ENCODE results near the gene PACRG.

Gene PACRG

GRCh38 chr6:163288915-163289314, 561.1 kb downstream of the PACRG start:
- H3K4me3 ChIP-seq (ENCODE audit: insufficient read depth, low read depth, low read length) = no peak overlapping the region
- no peaks in the 10 kb centered on the region for H3K4me1 ChIP-seq (ENCODE audit: control insufficient read depth, insufficient read depth, low read length)
- H3K27ac ChIP-seq (ENCODE audit: insufficient read depth, low read depth, low read length, poor library complexity, severe bottlenecking) = no peak overlapping the region
- no peaks in the 10 kb centered on the region for H3K36me3 ChIP-seq (ENCODE audit: control insufficient read depth, insufficient read depth, low read length)
- no peaks in the 10 kb centered on the region for H3K9me3 ChIP-seq (ENCODE audit: control insufficient read depth, low read length)
- 91 to 93% methylated on average over 11 of the region's 11 CpGs for WGBS, 2 experiments
- H3K27me3 ChIP-seq (ENCODE audit: control insufficient read depth, insufficient read depth, low read length, poor library complexity, severe bottlenecking) = no peaks in the 10 kb centered on the region

DNA sequence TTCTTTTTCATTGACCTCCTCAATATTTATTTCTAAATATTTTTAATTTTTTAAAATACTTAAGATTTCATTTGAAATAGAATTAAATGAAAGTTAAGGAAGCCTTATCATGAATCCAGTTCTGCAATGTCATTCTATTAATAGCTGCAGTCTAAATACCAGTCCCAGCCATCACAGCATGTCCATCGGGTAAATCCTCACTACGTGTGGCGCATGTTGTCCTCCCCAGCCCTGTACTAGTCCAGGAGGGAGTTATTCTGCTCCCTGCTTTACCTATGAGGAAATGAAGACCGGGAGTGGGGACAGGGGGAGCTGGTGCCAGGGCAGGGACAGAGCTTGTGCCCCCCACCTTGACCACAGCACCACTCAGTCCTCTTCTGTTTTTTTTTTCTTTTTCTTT, 561.7 kb downstream of the PACRG start:
- Histone ChIP-seq H3K4me1 (ENCODE audit: control insufficient read depth, insufficient read depth, low read length) (no peaks in the 10 kb centered on the region), H3K36me3 (ENCODE audit: control insufficient read depth, insufficient read depth, low read length) (no peaks in the 10 kb centered on the region), H3K27ac (ENCODE audit: insufficient read depth, low read depth, low read length, poor library complexity, severe bottlenecking) (no peak overlapping the region), H3K27me3 (ENCODE audit: control insufficient read depth, insufficient read depth, low read length, poor library complexity, severe bottlenecking) (no peaks in the 10 kb centered on the region), H3K9me3 (ENCODE audit: control insufficient read depth, low read length) (no peaks in the 10 kb centered on the region), H3K4me3 (ENCODE audit: insufficient read depth, low read depth, low read length) (no peak overlapping the region)
- 92 to 100% methylated on average over 4 of the region's 4 CpGs for WGBS, 2 experiments

DNA sequence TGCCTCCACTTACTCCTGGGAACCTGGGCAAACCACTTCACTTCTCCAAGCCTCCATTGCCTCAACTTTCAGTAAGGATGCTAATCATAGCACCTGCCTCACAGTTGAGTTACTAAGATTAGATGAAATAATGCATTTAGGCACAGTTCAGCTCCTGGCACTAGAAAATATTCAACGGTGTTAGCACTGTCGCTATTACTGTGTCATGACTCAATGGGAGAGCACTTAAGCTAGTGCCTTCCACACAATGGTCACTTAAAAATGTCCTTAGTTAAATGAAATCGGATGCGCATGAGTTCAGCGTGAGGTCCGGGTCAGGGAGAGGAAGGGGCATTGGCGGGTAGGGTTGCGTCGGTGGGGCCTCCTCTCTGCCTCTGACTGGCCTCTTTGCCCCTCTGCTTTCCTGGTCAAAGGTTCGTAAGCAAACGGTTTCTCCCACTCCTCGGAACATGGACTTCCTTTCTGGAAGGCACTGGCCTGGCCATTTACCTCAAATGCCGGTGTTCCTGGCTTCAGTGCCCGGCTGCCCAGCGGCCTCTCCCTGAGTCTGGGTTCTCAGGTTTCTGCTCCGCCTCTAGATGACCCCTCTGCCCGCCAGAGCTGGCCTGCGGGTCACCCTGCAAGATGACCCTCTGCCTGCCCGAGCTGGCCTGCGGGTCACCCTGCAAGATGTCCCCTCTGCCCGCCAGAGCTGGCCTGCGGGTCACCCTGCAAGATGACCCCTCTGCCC, 562.9 kb downstream of the PACRG start:
- Histone ChIP-seq H3K36me3 (ENCODE audit: control insufficient read depth, insufficient read depth, low read length) (no peaks in the 10 kb centered on the region), H3K27ac (ENCODE audit: insufficient read depth, low read depth, low read length, poor library complexity, severe bottlenecking) (no peak overlapping the region), H3K4me1 (ENCODE audit: control insufficient read depth, insufficient read depth, low read length) (no peaks in the 10 kb centered on the region), H3K9me3 (ENCODE audit: control insufficient read depth, low read length) (no peaks in the 10 kb centered on the region), H3K4me3 (ENCODE audit: insufficient read depth, low read depth, low read length) (no peak overlapping the region), H3K27me3 (ENCODE audit: control insufficient read depth, insufficient read depth, low read length, poor library complexity, severe bottlenecking) (no peaks in the 10 kb centered on the region)
- WGBS, 2 experiments = 94% methylated on average over 22 of the region's 22 CpGs

DNA sequence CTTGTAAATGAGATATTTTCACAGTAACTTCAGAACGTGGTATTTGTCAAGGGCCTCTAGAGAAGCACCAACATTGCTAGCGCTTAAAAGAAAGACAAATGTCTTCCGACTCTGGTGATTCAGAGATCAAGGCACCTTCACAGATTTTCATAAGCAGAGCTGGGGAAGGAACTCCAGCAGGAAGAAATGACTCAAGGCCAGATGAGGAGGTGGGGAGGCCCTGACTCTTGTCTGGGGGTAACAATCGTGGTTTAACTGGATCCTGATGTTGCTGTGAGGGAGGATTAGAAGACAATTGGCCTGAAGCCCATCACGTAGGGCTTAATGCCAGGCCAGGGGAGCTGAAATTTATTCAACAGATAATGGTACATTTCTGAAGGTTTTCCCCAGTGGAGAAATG, 563.8 kb downstream of the PACRG start:
- Histone ChIP-seq H3K4me3 (ENCODE audit: insufficient read depth, low read depth, low read length) (no peak overlapping the region), H3K4me1 (ENCODE audit: control insufficient read depth, insufficient read depth, low read length) (no peaks in the 10 kb centered on the region), H3K9me3 (ENCODE audit: control insufficient read depth, low read length) (no peaks in the 10 kb centered on the region), H3K27me3 (ENCODE audit: control insufficient read depth, insufficient read depth, low read length, poor library complexity, severe bottlenecking) (no peaks in the 10 kb centered on the region), H3K36me3 (ENCODE audit: control insufficient read depth, insufficient read depth, low read length) (no peaks in the 10 kb centered on the region), H3K27ac (ENCODE audit: insufficient read depth, low read depth, low read length, poor library complexity, severe bottlenecking) (no peak overlapping the region)
- WGBS, 2 experiments = 91 to 93% methylated on average over 5 of the region's 5 CpGs

GRCh38 chr6:163293286-163293685, 565.5 kb downstream of the PACRG start:
- no peak overlapping the region for H3K4me3 ChIP-seq (ENCODE audit: insufficient read depth, low read depth, low read length)
- H3K9me3 ChIP-seq (ENCODE audit: control insufficient read depth, low read length) = no peaks in the 10 kb centered on the region
- H3K4me1 ChIP-seq (ENCODE audit: control insufficient read depth, insufficient read depth, low read length) = no peaks in the 10 kb centered on the region
- no peak overlapping the region for H3K27ac ChIP-seq (ENCODE audit: insufficient read depth, low read depth, low read length, poor library complexity, severe bottlenecking)
- WGBS, 2 experiments = 92% methylated on average over 5 of the region's 6 CpGs
- H3K27me3 ChIP-seq (ENCODE audit: control insufficient read depth, insufficient read depth, low read length, poor library complexity, severe bottlenecking) = no peaks in the 10 kb centered on the region
- no peaks in the 10 kb centered on the region for H3K36me3 ChIP-seq (ENCODE audit: control insufficient read depth, insufficient read depth, low read length)

DNA sequence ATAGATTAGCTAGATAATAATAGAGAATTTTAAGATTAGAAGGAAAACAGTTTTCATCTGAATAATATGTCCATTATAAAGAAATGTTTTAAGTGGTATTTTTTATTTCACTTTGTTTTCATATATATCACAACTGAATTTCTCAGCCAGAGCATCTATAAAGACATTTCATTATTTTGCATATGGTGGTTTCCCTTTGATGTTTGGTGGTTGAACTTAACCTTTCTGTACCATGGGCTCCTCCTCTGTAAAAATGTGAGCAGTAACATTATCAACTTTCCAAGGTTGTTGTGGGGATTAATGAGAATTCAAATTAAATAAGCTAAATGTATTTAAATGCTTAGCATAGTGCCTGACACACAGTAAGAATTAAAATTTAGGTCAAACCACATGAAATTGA, 567.0 kb downstream of the PACRG start:
- H3K4me1 ChIP-seq (ENCODE audit: control insufficient read depth, insufficient read depth, low read length) = no peaks in the 10 kb centered on the region
- no peak overlapping the region for H3K4me3 ChIP-seq (ENCODE audit: insufficient read depth, low read depth, low read length)
- H3K9me3 ChIP-seq (ENCODE audit: control insufficient read depth, low read length) = no peaks in the 10 kb centered on the region
- no peaks in the 10 kb centered on the region for H3K27me3 ChIP-seq (ENCODE audit: control insufficient read depth, insufficient read depth, low read length, poor library complexity, severe bottlenecking)
- H3K36me3 ChIP-seq (ENCODE audit: control insufficient read depth, insufficient read depth, low read length) = no peaks in the 10 kb centered on the region
- no peak overlapping the region for H3K27ac ChIP-seq (ENCODE audit: insufficient read depth, low read depth, low read length, poor library complexity, severe bottlenecking)

- no peaks in the 10 kb centered on the region for H3K9me3 ChIP-seq (ENCODE audit: control insufficient read depth, low read length)
- H3K36me3 ChIP-seq (ENCODE audit: control insufficient read depth, insufficient read depth, low read length) = no peaks in the 10 kb centered on the region
- no peak overlapping the region for H3K4me3 ChIP-seq (ENCODE audit: insufficient read depth, low read depth, low read length)
- H3K4me1 ChIP-seq (ENCODE audit: control insufficient read depth, insufficient read depth, low read length) = peaks cover 5% of the 10 kb centered on the region
- no peaks in the 10 kb centered on the region for H3K27me3 ChIP-seq (ENCODE audit: control insufficient read depth, insufficient read depth, low read length, poor library complexity, severe bottlenecking)
- no peak overlapping the region for H3K27ac ChIP-seq (ENCODE audit: insufficient read depth, low read depth, low read length, poor library complexity, severe bottlenecking)
- 75 to 81% methylated on average over 4 of the region's 6 CpGs for WGBS, 2 experiments
Observed at GRCh38 chr6:163296835-163297519, 569.2 kb downstream of the PACRG start.

DNA sequence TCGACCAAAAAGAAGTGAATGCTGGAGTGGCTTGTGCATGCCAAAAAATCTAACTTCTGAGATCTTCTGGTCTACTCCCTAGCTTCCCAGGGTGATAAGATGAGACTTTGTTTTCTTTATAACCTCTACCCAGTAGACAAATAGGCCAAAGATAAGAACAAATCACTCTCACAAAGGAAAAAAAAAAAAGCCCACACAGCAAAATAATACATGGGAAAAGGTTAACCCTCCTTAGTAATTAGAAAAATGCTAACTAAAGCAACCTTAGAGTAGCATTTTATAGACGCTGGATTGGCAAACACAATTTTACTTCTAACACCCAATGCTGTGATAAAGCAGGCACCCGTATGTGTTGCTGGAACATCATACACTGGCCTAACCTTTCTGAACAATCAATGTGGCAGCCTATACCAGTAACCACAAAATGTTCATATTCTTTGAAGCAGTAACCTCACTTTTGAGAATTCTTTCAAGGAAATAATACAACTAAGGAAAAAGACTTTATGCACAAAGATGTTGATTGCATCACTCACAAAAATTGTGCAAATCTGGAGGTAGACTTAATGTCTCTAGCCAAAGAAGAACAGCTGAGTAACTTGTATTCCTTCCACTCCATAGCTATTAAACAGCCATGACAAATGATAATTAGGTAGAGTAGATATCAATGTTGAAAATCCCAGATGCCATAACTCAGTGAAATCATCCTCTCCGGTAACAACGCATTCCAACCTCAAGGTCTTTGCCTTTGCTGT, 570.5 kb downstream of the PACRG start:
- WGBS, 2 experiments = 92 to 98% methylated on average over 5 of the region's 5 CpGs
- H3K36me3 ChIP-seq (ENCODE audit: control insufficient read depth, insufficient read depth, low read length) = no peaks in the 10 kb centered on the region
- no peaks in the 10 kb centered on the region for H3K9me3 ChIP-seq (ENCODE audit: control insufficient read depth, low read length)

DNA sequence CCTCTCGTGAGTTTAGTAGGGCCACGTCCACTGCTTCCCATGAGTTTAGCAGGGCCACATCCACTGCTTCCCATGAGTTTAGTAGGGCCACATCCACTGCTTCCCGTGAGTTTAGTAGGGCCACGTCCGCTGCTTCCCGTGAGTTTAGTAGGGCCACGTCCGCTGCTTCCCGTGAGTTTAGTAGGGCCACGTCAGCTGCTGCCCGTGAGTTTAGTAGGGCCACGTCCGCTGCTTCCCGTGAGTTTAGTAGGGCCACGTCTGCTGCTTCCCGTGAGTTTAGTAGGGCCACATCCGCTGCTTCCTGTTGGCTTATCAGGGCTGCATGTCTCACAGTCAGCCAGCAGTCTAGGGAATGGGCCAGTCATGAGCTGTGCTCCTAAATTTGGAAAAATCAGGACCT, 573.1 kb downstream of the PACRG start:
- Histone ChIP-seq H3K27me3 (ENCODE audit: control insufficient read depth, insufficient read depth, low read length, poor library complexity, severe bottlenecking) (no peaks in the 10 kb centered on the region), H3K27ac (ENCODE audit: insufficient read depth, low read depth, low read length, poor library complexity, severe bottlenecking) (no peak overlapping the region), H3K9me3 (ENCODE audit: control insufficient read depth, low read length) (no peaks in the 10 kb centered on the region), H3K36me3 (ENCODE audit: control insufficient read depth, insufficient read depth, low read length) (no peaks in the 10 kb centered on the region), H3K4me1 (ENCODE audit: control insufficient read depth, insufficient read depth, low read length) (peaks cover 9% of the 10 kb centered on the region), H3K4me3 (ENCODE audit: insufficient read depth, low read depth, low read length) (no peak overlapping the region)
- WGBS, 2 experiments = 94 to 95% methylated on average over 17 of the region's 17 CpGs

More for the DNA sequence above, 570.5 kb downstream of the PACRG start:
- peaks cover 9% of the 10 kb centered on the region for H3K4me1 ChIP-seq (ENCODE audit: control insufficient read depth, insufficient read depth, low read length)
- H3K4me3 ChIP-seq (ENCODE audit: insufficient read depth, low read depth, low read length) = no peak overlapping the region
- H3K27me3 ChIP-seq (ENCODE audit: control insufficient read depth, insufficient read depth, low read length, poor library complexity, severe bottlenecking) = no peaks in the 10 kb centered on the region
- no peak overlapping the region for H3K27ac ChIP-seq (ENCODE audit: insufficient read depth, low read depth, low read length, poor library complexity, severe bottlenecking)
